Body of pancreas (tissue), 4 donors: ENCODE data around the gene EGFL7.

Experiments used
- POLR2A ChIP-seq, 3 donors: fragments of 450-650 bp; IDR thresholded peaks; one replicate each; pipeline ENCODE4 v1.6.1; 2016; ENCODE audit warnings: antibody characterized with exemption in 3 of 3, mild to moderate bottlenecking in 2 of 3
- TF ChIP-seq, protein P1 (sequence below), 7 experiments: fragments of 450-650 bp in 4 of 7; fragments of 200-600 bp in 3 of 7; sonication (generic) in 3 of 7; IDR thresholded peaks; one replicate each; pipeline ENCODE4 v1.5.1; 2016 to 2019; ENCODE audit warnings: antibody characterized with exemption in 7 of 7

DNA sequence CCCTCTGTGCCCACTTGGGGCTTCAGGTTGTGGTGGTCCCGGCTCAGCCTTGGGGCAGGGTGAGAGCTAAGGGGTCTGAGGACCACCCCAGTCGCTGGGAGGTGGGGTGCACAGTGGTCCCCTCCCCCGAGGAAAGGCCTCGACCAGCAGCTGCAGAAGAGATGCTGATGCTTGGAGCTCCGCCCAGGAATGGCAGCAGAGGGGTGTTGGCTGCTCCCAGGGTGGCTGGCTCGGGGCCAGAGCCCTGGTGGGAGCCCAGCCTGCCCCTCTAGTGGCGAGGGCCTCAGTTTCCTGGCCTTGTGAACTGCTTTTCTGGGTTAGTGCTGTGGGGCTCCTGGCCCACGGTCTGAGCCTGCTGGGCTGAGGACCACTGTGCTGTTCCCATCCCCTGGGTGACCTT is 50.8 kb downstream of the EGFL7 start:
- TF ChIP-seq, protein P1, sequence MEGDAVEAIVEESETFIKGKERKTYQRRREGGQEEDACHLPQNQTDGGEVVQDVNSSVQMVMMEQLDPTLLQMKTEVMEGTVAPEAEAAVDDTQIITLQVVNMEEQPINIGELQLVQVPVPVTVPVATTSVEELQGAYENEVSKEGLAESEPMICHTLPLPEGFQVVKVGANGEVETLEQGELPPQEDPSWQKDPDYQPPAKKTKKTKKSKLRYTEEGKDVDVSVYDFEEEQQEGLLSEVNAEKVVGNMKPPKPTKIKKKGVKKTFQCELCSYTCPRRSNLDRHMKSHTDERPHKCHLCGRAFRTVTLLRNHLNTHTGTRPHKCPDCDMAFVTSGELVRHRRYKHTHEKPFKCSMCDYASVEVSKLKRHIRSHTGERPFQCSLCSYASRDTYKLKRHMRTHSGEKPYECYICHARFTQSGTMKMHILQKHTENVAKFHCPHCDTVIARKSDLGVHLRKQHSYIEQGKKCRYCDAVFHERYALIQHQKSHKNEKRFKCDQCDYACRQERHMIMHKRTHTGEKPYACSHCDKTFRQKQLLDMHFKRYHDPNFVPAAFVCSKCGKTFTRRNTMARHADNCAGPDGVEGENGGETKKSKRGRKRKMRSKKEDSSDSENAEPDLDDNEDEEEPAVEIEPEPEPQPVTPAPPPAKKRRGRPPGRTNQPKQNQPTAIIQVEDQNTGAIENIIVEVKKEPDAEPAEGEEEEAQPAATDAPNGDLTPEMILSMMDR (IDR thresholded peaks at IDR 0.05) = no peak
- TF ChIP-seq POLR2A (IDR thresholded peaks at IDR 0.05) = no peak
